ENCODE measurements around the gene EXOSC9.

- no peak for TF ChIP-seq CTCF (IDR thresholded peaks at IDR 0.05)
- TF ChIP-seq POLR2A (IDR thresholded peaks at IDR 0.05), result no peak
Observed at GRCh38 chr4:121794505-121795188, 6.5 kb upstream of the EXOSC9 start.
